ENCODE data around the gene D2HGDH. TPM values are rescaled to one million over a fixed set of nuclear protein-coding genes. Genes with fewer than 3 reads are reported as not detected.
"Not testable (repeated sequence)": the region's sequence is repeated elsewhere in the genome, so short reads cannot be mapped to it uniquely, and the experiment has no call there.

The D2HGDH gene
- polyA plus RNA-seq, 1 donor from 2014 or later: 7.7 TPM

GRCh38 chr2:241806217-241806616 is 71.8 kb downstream of the D2HGDH start:
- not testable (repeated sequence) for H3K27ac Mint-ChIP-seq, H3K4me3 Mint-ChIP-seq, H3K4me1 Mint-ChIP-seq, H3K27me3 Mint-ChIP-seq, H3K36me3 Mint-ChIP-seq, H3K9me3 Mint-ChIP-seq

DNA sequence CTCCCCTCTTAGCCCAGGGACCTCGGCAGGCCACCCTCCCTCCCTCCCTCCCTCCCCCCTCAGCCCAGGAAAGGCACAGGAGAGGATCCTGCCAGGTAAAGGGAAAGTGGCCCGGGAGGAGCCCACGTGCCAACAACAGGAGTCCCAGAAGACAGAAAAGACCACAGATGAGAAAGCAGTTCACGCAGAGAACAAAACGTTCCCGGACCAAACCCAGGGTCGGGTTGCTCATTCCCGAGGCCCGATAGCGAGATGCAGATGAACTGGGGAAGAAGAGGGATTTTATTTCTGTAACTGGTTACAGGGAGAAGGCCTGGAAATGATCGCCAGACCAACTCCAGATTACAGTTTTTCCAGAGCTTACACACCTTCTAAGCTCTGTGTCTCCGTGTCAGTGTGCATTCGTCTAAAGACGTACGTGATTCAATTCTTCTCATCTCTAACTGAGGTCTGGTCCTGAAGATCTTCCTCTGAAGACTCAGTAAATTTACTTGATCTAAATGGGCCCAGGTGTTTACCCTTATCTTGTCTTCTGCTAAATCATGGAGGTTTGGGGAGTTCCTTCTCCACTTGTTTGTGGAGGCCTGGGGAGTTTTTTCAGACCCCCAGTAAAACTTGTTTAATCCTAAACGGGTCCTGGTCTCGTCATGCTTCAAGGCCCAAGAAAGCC is 73.8 kb downstream of the D2HGDH start:
- peaks cover 9% of the 10 kb centered on the region for H3K27me3 Mint-ChIP-seq
- H3K4me3 Mint-ChIP-seq: no peak overlapping the region
- H3K4me1 Mint-ChIP-seq: peaks cover 3 to 7% (median 5%) of the 10 kb centered on the region in 3 donors
- no peaks in the 10 kb centered on the region for H3K36me3 Mint-ChIP-seq
- H3K9me3 Mint-ChIP-seq: no peaks in the 10 kb centered on the region
- no peak overlapping the region for H3K27ac Mint-ChIP-seq

- peak within 1 kb of the TSS; percentile 31 to 53 (median 35) for H3K27ac Mint-ChIP-seq
- peak within 1 kb of the TSS in 1 of 4 donors; percentile 58 for H3K4me3 Mint-ChIP-seq
These were observed 74.4 kb downstream of the D2HGDH start, which contains the start of gene NEU4 for GRCh38 chr2:241808721-241809382. NEU4 (plus strand) TSS chr2:241809193; CDS start chr2:241814485, 5,292 bp downstream.

GRCh38 chr2:241809383-241810306 is 75.2 kb downstream of the D2HGDH start:
- Mint-ChIP-seq H3K4me1 (peaks cover 4 to 5% (median 5%) of the 10 kb centered on the region in 3 donors), H3K4me3 (peak overlapping the region in 1 of 4 donors; percentile 58), H3K36me3 (no peaks in the 10 kb centered on the region), H3K27me3 (peaks cover 7% of the 10 kb centered on the region), H3K27ac (peak overlapping the region; percentile 31 to 53 (median 35)), H3K9me3 (no peaks in the 10 kb centered on the region)

More at GRCh38 chr2:241808721-241809382, 74.4 kb downstream of the D2HGDH start, which contains the start of gene NEU4:
- Mint-ChIP-seq H3K36me3 (no peaks in the 10 kb centered on the region), H3K9me3 (no peaks in the 10 kb centered on the region), H3K4me1 (peaks cover 3 to 5% (median 5%) of the 10 kb centered on the region in 3 donors), H3K27me3 (peaks cover 8% of the 10 kb centered on the region)

GRCh38 chr2:241810307-241811200 is 76.1 kb downstream of the D2HGDH start:
- Mint-ChIP-seq H3K9me3 (no peaks in the 10 kb centered on the region), H3K4me3 (no peak overlapping the region), H3K4me1 (peaks cover 2 to 5% (median 3%) of the 10 kb centered on the region in 3 donors), H3K36me3 (no peaks in the 10 kb centered on the region), H3K27me3 (peaks cover 7% of the 10 kb centered on the region), H3K27ac (no peak overlapping the region)

DNA sequence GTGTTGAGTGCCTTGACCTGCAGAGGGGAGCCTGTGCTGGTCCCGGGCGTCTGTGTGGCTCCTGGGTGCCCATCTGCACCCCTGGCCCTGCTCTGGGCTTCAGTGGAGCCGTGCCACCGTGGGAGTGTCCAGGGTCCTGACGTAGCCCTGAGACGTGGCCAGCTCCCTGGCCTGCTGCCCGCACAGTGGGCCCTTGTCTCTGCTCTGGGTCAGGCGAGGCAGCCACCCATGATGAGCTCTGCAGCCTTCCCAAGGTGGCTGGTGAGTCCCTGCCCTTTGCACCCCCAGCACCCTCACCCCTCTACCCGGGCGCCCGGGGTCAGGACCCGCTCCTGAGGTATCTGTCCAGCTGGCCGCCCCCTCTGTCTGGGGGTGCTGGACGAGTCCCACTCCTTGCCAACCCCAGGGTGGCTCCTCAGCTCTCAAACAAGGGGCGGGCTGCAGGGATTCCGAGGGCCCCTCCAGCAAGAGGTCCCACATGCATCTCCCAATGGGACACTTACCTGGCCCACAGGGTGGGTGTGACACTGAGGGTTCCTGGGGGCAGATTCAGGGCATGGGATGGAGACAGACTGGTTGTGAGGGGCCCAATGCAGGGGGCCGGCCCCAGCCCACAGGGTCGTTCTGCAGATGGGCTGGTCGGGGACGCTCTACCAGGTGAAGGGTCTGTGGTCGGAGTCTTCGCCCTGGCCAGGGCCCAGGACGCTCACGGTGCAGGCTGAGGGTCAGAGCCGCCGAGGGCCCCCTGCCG is 76.9 kb downstream of the D2HGDH start:
- Mint-ChIP-seq H3K4me1 (peaks cover 2 to 5% (median 3%) of the 10 kb centered on the region in 3 donors), H3K36me3 (no peaks in the 10 kb centered on the region), H3K27ac (no peak overlapping the region), H3K27me3 (peaks cover 7% of the 10 kb centered on the region), H3K4me3 (no peak overlapping the region), H3K9me3 (no peaks in the 10 kb centered on the region)

- Mint-ChIP-seq H3K36me3 (no peaks in the 10 kb centered on the region), H3K9me3 (no peaks in the 10 kb centered on the region), H3K4me1 (peaks cover 2 to 5% (median 3%) of the 10 kb centered on the region in 3 donors), H3K27me3 (peaks cover 7% of the 10 kb centered on the region), H3K27ac (no peak overlapping the region), H3K4me3 (no peak overlapping the region)
These were observed 77.7 kb downstream of the D2HGDH start for GRCh38 chr2:241811952-241812729.

GRCh38 chr2:241812730-241813643 is 78.6 kb downstream of the D2HGDH start:
- H3K4me1 Mint-ChIP-seq: peaks cover 8 to 9% (median 8%) of the 10 kb centered on the region in 3 donors
- H3K27me3 Mint-ChIP-seq: peaks cover 14% of the 10 kb centered on the region
- H3K4me3 Mint-ChIP-seq: peak overlapping the region in 1 of 4 donors; percentile 17
- H3K36me3 Mint-ChIP-seq: peaks cover 2% of the 10 kb centered on the region
- H3K27ac Mint-ChIP-seq: peak overlapping the region in 2 of 3 donors; percentile 71
- H3K9me3 Mint-ChIP-seq: no peaks in the 10 kb centered on the region

DNA sequence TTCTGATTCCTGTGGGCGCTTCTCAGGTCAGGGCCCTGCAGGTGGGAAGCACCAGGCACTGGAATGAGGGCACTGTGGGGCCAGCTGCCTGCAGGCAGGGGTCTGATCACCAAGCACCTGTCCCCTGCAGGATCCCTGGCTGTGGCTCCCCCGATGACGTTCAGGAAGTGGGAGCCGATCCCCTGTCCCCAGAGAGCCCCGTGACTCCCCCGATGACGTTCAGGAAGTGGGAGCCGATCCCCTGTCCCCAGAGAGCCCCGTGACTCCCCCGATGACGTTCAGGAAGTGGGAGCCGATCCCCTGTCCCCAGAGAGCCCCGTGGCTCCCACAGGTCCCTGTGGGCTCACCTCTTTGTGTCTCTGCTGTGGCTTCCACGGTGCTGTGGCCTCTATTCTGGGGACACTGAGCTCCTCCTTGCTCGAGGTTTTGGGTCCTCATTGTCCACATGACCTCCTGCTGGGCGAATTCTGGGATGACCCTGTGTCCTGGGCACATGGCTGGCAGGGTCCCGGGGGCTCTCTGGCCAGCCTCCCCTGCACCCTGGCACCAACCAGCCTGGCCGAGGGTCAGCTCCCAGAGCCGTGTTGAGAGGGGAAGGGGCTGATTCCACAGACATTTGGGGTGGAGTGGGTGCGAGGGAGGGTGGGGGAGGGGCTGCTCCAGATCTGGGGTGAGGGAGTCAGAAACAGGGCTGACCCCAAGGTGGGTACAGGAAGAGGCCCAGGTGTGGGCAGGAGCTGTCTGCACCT is 79.4 kb downstream of the D2HGDH start:
- peak overlapping the region in 2 of 3 donors; percentile 71 for H3K27ac Mint-ChIP-seq
- peaks cover 2% of the 10 kb centered on the region for H3K36me3 Mint-ChIP-seq

GRCh38 chr2:241814393-241814642 is 79.9 kb downstream of the D2HGDH start:
- Mint-ChIP-seq H3K4me1 (peaks cover 4 to 8% (median 8%) of the 10 kb centered on the region in 3 donors), H3K9me3 (no peaks in the 10 kb centered on the region), H3K36me3 (peaks cover 2% of the 10 kb centered on the region), H3K4me3 (no peak overlapping the region), H3K27me3 (peaks cover 22% of the 10 kb centered on the region), H3K27ac (no peak overlapping the region)

More for the DNA sequence above, 79.4 kb downstream of the D2HGDH start:
- Mint-ChIP-seq H3K9me3 (no peaks in the 10 kb centered on the region), H3K4me1 (peaks cover 4 to 8% (median 8%) of the 10 kb centered on the region in 3 donors), H3K4me3 (peak overlapping the region in 2 of 4 donors; percentile 14 to 65), H3K27me3 (peaks cover 17% of the 10 kb centered on the region)

DNA sequence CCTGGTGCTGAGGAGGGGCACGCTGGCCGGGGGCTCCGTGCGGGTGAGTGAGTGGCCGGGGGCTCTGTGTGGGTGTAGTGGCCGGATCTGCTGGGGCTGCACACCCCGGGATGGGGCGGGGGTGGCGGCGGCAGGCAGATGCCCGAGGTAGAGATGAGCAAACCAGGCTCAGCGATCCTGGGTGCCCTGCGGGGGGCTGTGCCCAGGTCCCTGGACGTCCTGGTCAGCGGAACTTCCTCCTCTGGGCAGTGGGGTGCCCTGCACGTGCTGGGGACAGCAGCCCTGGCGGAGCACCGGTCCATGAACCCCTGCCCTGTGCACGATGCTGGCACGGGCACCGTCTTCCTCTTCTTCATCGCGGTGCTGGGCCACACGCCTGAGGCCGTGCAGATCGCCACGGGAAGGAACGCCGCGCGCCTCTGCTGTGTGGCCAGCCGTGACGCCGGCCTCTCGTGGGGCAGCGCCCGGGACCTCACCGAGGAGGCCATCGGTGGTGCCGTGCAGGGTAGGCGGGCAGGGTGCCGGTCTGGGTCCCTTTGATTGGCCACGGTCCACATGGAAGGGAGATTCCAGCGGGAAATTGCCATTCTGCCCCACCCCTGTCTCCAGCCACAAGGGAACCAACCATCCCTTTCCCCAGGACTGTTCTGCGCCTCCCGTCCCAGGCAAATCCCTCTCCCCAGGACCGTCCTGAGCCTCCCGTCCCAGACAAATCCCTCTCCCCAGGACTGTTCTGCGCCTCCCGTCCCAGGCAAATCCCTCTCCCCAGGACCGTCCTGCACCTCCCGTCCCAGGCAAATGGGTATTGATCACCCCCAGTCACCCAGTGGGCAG is 80.4 kb downstream of the D2HGDH start:
- H3K27me3 Mint-ChIP-seq: peaks cover 20% of the 10 kb centered on the region
- H3K4me3 Mint-ChIP-seq: peak overlapping the region in 1 of 4 donors; percentile 70
- H3K4me1 Mint-ChIP-seq: peaks cover 4 to 8% (median 8%) of the 10 kb centered on the region in 3 donors
- no peaks in the 10 kb centered on the region for H3K9me3 Mint-ChIP-seq
- peaks cover 2% of the 10 kb centered on the region for H3K36me3 Mint-ChIP-seq
- H3K27ac Mint-ChIP-seq: peak overlapping the region in 1 of 3 donors; percentile 63

Data from IgD-negative memory B cell (primary cell).